ENCODE measurements around the gene PHACTR2. TPM values are rescaled to one million over a fixed set of nuclear protein-coding genes. Genes with fewer than 3 reads are reported as not detected.

PHACTR2 gene
- total RNA-seq, 1 experiment from 2014 or later = 20.7 TPM

DNA sequence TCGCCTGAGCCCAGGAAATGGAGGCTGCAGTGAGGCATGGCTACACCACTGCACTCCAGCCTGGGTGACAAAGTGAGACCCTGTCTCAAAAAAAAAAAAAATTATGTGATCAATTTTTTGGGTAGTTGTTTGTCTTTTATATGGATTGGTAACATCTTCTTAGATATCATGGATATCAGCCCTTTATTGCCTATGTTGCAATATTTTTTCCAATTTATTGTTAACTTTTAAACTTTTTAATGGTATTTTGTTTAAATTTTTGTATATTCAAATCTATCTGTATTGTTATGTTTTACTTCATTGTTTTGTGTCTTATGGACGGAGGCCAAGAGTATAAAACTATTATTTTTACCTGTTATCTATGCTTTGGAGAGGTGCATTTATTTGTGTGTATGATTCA, 133.0 kb downstream of the PHACTR2 start:
- Mint-ChIP-seq H3K9me3 (ENCODE audit: low read depth, unreplicated experiment) (no peaks in the 10 kb centered on the region), H3K36me3 (ENCODE audit: insufficient read depth, unreplicated experiment) (no peaks in the 10 kb centered on the region), H3K4me3 (ENCODE audit: low read depth, unreplicated experiment) (no peak overlapping the region), H3K27me3 (ENCODE audit: unreplicated experiment) (no peaks in the 10 kb centered on the region), H3K4me1 (ENCODE audit: low read depth, unreplicated experiment) (no peaks in the 10 kb centered on the region), H3K27ac (ENCODE audit: unreplicated experiment) (no peak overlapping the region)
- intact Hi-C loops (cut with micrococcal nuclease; ENCODE audit: unreplicated experiment) = no loop called here
- CTCF ChIA-PET = no interaction called here
- BruUV-seq (replicated peaks) = no TSS peak
- TF ChIP-seq, protein P1, sequence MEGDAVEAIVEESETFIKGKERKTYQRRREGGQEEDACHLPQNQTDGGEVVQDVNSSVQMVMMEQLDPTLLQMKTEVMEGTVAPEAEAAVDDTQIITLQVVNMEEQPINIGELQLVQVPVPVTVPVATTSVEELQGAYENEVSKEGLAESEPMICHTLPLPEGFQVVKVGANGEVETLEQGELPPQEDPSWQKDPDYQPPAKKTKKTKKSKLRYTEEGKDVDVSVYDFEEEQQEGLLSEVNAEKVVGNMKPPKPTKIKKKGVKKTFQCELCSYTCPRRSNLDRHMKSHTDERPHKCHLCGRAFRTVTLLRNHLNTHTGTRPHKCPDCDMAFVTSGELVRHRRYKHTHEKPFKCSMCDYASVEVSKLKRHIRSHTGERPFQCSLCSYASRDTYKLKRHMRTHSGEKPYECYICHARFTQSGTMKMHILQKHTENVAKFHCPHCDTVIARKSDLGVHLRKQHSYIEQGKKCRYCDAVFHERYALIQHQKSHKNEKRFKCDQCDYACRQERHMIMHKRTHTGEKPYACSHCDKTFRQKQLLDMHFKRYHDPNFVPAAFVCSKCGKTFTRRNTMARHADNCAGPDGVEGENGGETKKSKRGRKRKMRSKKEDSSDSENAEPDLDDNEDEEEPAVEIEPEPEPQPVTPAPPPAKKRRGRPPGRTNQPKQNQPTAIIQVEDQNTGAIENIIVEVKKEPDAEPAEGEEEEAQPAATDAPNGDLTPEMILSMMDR (IDR thresholded peaks at IDR 0.05; ENCODE audit: unreplicated experiment) = no peak
- no peak for DNase-seq

DNA sequence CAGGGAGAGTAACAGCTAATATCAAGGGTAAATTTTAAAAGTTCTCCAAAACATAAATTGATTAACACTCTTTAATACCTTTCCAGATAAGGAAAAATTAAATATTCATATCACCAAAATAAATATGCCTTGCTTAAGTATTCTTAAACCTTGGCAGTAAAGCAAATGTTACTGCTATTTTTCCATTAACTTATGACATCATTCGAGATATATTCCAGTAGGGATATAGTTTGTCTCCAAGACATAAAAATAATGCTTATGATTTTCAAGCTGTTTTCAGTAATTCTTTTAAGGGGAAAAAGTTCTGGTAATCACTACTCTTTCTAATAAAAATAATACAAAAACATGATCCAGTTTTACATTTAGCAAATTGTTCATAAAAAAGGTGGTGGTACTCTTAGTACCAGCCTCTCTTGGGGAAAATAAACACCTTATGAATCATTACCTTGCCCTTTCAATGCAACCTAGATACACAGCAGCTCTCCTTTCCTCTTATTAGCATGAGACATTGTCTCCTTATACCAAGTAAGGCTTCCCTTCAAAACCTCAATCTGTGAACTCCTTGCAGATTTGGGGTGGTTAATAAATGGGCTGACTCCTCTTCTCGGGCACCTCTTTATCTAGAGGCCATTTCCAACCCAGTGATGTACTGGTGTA, 133.9 kb downstream of the PHACTR2 start:
- Mint-ChIP-seq H3K36me3 (ENCODE audit: insufficient read depth, unreplicated experiment) (no peaks in the 10 kb centered on the region), H3K9me3 (ENCODE audit: low read depth, unreplicated experiment) (no peaks in the 10 kb centered on the region), H3K4me1 (ENCODE audit: low read depth, unreplicated experiment) (no peaks in the 10 kb centered on the region), H3K27ac (ENCODE audit: unreplicated experiment) (no peak overlapping the region), H3K27me3 (ENCODE audit: unreplicated experiment) (no peaks in the 10 kb centered on the region), H3K4me3 (ENCODE audit: low read depth, unreplicated experiment) (no peak overlapping the region)
- TF ChIP-seq, protein P1 (IDR thresholded peaks at IDR 0.05; ENCODE audit: unreplicated experiment) = no peak
- intact Hi-C loops (cut with micrococcal nuclease; ENCODE audit: unreplicated experiment) = no loop called here
- CTCF ChIA-PET = no interaction called here
- no peak for DNase-seq
- no TSS peak for BruUV-seq (replicated peaks)

DNA sequence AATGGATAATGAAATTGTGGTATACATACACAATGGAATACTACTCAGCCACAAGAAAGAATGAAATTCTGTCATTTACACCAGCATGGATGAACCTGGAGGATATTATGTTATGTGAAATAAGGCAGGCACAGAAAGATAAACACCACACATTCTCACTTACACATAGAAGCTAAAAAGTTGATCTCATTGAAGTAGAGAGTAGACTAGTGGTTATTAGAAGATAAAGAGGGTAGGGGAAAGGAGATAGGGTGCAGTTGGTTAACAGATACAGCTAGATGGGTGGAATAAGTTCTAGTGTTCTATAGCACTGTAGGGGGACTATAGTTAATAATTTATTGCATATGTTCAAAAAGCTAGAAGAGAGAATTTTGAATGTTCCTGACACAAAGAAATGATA, 139.9 kb downstream of the PHACTR2 start:
- no TSS peak for BruUV-seq (replicated peaks)
- Mint-ChIP-seq H3K4me3 (ENCODE audit: low read depth, unreplicated experiment) (no peak overlapping the region), H3K9me3 (ENCODE audit: low read depth, unreplicated experiment) (no peaks in the 10 kb centered on the region), H3K4me1 (ENCODE audit: low read depth, unreplicated experiment) (peaks cover 6% of the 10 kb centered on the region), H3K27ac (ENCODE audit: unreplicated experiment) (no peak overlapping the region), H3K27me3 (ENCODE audit: unreplicated experiment) (no peaks in the 10 kb centered on the region), H3K36me3 (ENCODE audit: insufficient read depth, unreplicated experiment) (no peaks in the 10 kb centered on the region)
- DNase-seq = no peak
- CTCF ChIA-PET = no interaction called here
- intact Hi-C loops (cut with micrococcal nuclease; ENCODE audit: unreplicated experiment) = no loop called here
- TF ChIP-seq, protein P1 (IDR thresholded peaks at IDR 0.05; ENCODE audit: unreplicated experiment) = no peak

DNA sequence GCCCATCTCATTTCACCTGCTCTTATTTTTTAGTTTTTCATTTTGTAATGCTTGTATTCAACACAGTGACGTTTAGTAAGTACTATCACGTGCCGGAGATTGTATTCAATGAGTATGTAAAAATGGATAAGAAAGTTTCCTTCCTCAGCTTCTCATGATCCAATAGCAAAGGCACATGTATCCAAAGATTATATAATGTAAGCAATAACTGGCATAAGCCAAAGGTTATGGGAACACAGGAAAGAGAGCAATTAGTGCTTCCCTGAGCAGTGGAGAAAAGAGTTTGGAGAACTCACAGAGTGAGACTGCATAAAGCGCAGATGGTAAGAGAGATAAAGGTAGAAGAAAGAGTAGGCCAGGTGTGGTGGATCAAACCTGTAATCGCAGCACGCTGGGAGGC, 143.6 kb downstream of the PHACTR2 start:
- DNase-seq = no peak
- TF ChIP-seq, protein P1 (IDR thresholded peaks at IDR 0.05; ENCODE audit: unreplicated experiment) = no peak
- H3K4me3 Mint-ChIP-seq (ENCODE audit: low read depth, unreplicated experiment) = no peak overlapping the region
- H3K27me3 Mint-ChIP-seq (ENCODE audit: unreplicated experiment) = no peaks in the 10 kb centered on the region
- no peak overlapping the region for H3K27ac Mint-ChIP-seq (ENCODE audit: unreplicated experiment)
- CTCF ChIA-PET = no interaction called here
- intact Hi-C loops (cut with micrococcal nuclease; ENCODE audit: unreplicated experiment) = no loop called here
- H3K9me3 Mint-ChIP-seq (ENCODE audit: low read depth, unreplicated experiment) = no peaks in the 10 kb centered on the region
- H3K36me3 Mint-ChIP-seq (ENCODE audit: insufficient read depth, unreplicated experiment) = no peaks in the 10 kb centered on the region
- no TSS peak for BruUV-seq (replicated peaks)
- H3K4me1 Mint-ChIP-seq (ENCODE audit: low read depth, unreplicated experiment) = peaks cover 19% of the 10 kb centered on the region

All from Calu3 (cell line).